Measurements from ENCODE around the gene YTHDC1. TPM values are rescaled to one million over a fixed set of nuclear protein-coding genes. Genes with fewer than 3 reads are reported as not detected.
"Not testable (repeated sequence)": the region's sequence is repeated elsewhere in the genome, so short reads cannot be mapped to it uniquely, and the experiment has no call there.

The YTHDC1 gene
- polyA plus RNA-seq (2013, experiment 1 of 2; ENCODE audit: insufficient read length), result 38.9 TPM
- polyA plus RNA-seq (2013, experiment 2 of 2; ENCODE audit: insufficient read length), result 46.4 TPM

DNA sequence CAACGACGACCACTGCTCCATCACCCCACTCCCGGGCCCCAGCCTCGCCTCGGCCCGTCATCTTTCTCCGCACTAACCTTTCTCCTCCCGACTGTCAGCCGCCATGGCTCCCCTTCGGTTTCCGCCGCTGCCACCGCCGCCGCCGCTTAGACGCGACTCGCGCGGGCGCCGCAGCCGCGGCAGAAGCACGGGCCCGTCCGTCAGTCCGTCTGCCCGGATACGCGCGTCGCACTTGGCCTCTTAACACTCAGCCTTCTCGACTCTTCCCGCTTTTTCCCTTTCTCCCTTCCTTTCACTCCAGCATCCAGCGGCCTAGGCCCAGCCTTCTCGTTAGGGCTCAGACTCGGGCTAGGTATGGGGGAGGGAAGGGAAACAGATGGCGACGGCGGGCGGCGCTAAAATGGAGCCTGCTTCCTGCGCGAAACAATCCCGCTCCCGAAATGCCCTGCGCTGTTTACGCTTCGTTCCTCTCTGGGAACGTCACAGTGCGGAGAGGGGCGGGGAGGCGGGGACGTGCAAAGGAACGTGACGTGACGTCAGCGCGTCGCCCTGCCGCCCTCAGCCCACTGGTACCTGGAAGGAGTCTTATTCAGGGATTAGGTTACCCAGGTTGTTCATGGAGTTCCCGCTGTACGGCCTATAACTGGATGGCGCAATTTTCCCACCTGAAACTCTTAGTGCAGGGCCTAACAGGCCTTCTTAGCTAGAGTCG is at the start of gene YTHDC1:
Gene YTHDC1 (minus strand): TSS at position 442 of the 712 bp plus-strand sequence. CDS start 337 bp downstream, at position 105.
- DNase-seq, result peak; percentile 96

DNA sequence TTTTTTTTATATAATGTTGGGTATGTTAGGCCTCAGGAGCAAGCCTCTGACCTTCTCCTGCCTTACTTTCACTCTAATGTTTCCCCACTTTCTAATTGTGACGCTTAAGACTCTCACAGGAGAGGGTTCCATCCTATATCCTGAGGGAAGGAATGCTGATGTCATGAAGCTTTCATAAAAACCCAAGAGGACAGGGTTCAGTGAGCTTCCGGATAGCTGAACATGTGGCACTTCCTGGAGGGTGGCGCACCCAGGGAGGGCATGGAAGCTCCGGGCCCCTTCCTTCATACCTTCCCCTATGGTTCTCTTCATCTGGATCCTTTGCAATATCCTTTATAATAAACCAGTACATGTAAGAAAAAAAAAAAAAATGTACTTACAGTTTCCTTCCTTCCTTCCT is 49.4 kb upstream of the YTHDC1 start:
- no peak for DNase-seq

DNA sequence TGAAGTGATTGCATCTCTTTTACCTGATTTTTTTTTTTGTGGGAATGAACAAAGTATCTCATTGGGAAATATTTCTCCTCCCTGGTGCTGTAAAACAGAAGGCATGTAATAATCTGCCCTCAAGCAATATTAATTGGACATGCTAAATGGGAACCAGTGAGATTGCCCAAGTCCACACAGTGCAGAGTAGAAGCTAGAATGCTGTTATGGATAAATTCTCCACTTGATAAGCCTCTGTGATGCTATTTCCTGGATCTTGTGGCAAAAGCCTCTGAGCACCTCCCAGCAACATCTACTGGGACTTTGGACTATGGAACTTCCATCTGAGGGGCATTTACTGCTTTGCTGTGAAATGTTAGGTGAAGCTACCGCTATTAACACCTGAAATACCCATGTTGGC is 46.9 kb upstream of the YTHDC1 start:
- DNase-seq, result no peak

DNA sequence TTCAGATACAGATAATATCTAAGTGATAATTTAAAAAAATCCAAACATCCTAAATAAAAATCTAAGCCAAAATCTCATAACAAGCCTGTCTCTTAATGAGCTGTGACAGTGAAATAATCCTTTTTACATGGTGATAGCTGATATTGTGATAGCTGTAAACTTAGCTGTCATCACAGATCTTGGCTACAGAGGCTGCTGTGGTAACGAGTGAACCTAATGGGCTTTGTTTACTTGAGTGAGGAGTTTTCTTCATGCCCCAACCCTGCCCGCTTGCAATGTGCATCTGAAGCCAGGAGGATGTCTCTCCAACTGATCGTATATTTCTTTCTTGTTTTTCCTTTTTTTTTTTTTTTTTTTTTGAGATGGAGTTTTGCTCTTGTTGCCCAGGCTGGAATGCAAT is 41.5 kb upstream of the YTHDC1 start:
- DNase-seq, result no peak

DNA sequence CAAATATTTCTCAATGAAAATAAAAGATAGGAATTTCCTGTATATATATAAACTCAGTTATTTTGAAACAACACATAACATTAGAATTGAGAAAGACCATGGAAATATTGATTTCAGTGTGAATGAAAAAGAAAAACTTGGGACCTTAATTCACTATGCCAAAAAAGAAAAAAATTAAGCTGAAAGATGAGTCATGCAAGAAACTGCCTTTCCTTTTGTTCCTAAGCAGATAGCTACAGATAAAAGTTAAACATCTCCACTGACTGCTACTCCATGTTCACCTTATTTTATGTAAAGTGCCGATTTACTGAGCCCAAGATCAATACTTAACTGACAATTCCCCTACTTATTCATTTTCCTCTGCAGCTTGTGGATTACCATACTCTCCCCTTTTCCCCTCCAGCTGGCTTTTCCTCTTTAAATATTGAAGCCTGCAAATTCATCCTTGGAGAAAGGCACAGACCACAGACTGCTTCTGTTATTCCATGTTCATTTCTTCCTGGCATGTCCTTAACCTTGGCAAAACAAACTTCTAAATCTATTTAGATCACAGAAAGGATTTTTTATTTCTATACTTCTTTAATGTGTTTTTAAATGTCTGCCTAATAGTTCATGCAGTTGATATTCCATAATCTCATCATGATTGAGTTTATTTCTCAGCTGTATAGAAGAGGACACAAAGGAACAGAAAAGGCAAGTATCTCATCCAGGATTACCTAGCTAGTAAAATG is 40.5 kb upstream of the YTHDC1 start:
- no peak for DNase-seq

DNA sequence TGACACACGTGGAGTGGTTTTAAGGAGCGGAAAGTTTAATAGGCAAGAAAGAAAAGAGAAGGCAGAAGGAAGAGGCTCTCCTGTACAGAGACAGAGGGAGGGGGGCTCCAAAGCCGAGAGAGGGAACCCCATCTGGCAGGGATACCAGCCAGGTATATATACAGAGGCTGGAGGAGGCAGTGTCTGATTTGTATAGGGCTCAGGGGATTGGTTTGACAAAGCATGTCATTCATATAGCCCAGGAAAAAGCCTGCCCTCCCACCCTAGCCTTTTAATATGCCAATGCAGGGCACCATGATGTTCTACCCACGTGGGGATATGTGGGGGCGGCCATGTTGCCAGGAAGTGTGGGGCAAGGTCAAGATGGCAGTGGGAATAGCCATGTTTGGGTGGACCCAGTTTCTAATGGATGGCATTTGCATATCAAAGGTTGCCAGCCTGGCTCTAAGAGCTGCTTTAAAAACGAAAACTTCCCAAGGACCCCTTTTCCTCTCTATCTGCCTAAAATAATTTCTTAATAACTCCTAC is 39.6 kb upstream of the YTHDC1 start:
- not testable (repeated sequence) for DNase-seq

DNA sequence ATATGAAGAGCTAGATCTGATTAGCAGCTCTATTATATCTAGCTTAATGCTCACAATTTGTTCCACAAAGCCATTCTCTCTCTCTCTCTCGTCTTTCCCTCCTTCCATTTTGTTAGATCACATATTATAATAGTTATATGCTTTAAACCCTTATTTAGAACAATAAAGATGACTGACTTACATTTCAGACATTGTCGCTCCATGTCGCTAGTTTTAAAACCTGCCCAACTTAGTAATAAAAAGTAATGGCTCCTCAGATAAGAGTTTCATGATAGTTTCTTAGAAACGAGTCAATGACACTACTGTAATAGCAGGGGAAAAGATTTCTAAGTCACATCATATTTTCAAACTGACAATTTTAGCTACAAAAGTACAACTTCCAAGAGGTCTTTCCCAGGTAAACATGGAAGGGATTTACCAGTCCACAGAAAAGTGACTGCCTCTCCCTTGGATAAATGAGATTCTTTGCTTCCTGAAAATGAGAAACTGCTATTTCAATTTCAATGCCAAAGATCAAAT is 38.5 kb upstream of the YTHDC1 start:
- DNase-seq, result no peak

DNA sequence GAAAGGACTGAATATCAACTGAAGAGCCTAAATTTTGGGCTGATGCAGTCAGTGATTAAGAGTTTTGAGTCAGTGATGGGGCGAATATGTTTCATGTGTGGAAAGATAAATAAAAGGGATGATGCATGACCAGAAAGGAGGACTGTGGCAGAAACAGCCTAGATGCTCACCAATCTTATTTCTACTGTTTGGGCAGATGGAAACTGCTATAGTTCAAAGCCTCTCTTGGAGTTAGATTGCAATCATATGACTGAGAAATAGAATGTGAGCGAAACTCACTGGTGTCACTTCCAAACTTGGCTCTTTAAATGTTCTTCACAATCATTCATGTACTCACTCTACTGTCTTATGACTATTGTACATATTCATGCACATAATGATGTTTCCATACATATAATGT is 35.4 kb upstream of the YTHDC1 start:
- no peak for DNase-seq

DNA sequence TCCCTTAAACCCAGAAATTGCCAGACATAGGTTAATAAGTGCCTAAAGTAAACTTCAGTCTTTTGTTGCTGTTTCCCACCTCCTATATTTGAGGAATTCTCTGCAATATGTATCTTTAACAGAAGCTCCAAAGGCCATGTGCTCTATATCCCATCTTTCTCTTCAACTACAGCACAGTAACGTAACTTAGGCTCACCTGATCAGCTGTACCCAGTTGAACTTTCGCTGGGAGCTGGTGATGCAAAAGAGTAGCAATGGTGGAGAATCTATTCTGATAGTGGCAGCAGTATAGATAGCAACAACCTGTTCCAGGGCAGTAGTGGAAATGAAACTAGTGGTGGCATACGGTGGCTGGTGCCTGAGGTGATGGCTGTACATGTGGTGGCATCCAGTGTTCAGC is 33.2 kb upstream of the YTHDC1 start:
- DNase-seq, result no peak

DNA sequence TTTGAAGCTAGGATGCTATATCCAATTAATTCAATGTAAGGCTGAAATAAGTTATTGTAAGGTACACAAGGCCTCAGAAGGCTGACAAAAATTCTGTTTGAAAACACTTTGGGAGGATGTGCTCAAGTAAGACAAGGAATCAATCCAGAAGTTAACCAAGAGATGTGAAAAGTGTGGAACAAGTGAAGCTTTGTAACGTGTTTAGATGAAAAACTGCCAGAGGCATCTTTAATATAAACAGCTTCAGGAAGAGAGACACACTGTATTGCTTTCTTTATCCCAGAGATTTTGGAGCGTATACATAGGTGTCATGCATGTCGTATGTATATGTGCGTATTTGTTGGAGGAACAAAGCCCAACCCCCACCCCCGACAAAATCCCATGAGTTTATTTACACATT is 28.3 kb upstream of the YTHDC1 start:
- no peak for DNase-seq

DNA sequence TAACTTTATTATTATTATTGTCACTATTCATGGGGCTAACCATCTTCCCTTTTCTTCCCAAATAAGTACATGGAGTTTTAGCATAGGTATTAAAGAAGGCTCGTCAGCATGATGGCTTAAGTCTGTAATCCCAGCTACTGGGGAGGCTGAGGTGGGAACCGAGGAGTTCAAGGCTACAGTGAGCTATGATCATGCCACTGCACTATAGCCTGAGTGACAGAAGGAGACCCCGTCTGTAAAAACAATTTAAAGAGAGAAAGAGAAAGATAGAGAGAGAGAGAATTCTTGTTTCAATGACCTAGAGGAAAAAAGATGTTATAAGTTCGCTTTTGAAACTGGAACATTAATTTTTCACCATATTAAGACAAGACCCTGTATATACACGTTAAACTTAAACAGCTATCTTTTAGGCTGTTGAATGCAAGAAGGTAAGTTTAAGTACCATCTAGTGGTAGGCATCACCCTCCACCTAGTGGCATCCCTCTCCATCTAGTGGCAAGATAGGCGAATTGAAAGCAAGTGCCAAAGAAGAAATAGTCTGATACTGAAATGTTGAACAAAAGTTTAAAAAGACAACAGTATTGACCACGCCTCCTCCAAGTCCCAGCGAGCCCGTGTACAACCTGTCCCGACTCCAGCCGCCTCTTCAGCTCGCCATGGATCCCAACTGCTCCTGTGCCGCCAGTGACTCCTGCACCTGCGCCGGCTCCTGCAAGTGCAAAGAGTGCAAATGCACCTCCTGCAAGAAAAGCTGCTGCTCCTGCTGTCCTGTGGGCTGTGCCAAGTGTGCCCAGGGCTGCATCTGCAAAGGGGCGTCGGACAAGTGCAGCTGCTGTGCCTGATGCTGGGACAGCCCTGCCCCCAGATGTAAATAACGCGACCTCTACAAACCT is 26.0 kb upstream of the YTHDC1 start:
- DNase-seq, result peak; percentile 55

DNA sequence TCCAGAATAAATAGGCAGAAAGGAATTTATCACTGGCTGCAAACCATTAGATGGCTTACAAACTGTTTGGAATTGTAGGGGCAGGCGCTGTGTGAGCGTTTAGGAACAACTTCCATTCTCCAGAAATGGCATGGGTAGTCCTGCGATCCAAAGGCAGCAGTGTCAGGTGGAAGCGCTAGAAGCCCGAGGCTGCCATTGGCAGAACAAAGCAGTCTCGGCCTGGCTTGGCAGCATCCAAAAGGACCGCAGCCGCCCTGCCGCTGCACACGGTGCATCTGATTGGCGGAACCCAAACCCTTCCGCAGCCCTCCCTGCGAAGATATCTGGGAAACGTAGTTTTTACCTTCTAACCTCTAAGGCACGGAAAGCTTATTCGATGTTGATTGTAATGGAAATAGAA is 23.6 kb upstream of the YTHDC1 start:
- DNase-seq, result peak; percentile 76

DNA sequence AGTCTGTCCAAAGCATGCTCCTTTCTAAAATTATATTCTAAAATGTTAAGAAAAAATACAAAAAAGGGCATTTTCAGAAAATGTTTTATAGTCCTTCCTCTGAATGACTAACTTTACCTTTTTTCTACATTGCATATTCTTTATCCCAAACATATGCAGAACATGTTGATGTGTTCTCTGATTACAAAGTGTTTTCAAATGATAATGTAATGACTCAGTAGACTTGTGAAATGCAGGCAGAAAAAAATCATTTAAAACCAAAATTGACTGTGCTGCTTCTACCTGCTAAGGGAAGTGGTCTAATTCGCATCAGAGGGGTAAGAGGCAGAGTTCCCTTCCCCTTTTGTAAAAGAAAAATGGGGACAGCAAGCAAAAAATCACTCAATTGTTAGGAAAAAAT is 22.7 kb upstream of the YTHDC1 start:
- DNase-seq, result no peak

DNA sequence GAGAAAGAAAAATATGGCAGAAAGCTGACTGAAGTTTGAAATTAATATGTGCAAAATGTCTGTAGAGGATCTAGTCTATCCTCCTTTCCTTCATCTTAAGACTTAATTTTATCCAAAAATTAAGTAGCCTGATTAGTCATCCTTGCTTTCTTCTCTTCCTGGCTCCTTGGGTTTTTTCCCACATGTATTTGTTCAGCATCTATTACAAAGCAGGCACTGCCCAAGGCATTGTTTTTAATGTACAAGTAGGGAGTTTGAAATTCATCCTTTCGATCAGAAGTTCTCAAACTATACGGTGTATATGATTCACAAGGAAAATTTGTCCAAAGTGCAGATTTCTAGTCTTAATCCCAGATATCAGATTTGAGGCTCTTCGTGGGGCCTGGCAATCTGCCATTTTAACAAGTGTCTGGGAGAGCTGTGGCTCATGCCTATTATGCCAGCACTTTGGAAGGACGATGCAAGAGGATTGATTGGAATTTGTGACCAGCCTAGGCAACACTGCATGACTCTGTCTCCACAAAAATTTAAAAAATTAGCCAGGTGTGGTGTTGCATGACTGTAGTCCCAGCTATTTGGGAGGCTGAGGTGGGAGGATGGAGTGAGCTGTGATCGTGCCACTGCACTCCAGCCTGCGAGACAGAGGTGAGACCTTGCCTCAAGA is 19.4 kb upstream of the YTHDC1 start:
- DNase-seq, result peak; percentile 68

DNA sequence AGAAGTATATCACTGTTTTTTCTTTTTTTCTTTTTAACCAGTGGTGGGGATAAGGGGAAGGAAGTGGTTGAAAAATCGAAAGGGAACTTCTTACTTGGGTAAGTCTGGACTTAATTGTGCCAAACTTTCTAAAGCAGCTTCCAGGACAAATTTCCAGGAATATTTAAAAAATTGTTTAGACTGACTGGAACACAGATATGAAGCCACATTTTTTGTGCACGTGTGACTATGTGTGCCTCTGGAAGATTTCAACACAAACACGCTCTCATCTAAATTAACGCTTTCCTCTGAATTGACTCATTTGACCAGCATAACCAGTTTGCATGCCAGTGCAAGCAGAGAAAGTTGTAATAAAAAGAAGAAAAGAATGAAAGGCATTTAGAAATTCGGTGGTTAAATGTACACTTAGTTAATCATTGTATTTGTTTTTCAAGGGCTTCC is 18.8 kb upstream of the YTHDC1 start:
- DNase-seq, result peak; percentile 86

DNA sequence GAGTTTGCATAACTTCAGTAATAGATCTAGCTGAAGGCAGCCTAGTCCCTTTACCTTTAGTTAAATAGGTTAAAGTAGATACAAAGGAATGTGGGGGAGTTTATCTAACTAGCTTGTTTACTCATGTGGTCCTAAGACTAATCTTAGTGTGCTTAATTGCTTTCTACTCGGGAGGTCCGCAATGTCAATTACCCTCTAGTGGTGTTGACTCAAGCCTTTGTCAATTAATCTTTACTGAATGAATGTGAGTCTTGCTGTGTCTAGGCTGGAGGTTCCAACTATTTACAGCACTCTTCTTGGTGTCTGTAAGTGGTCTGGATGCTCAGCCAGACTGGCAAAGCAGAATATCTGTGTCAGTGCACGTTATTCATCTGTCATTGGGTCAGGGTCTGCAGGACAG is 17.9 kb upstream of the YTHDC1 start:
- no peak for DNase-seq

DNA sequence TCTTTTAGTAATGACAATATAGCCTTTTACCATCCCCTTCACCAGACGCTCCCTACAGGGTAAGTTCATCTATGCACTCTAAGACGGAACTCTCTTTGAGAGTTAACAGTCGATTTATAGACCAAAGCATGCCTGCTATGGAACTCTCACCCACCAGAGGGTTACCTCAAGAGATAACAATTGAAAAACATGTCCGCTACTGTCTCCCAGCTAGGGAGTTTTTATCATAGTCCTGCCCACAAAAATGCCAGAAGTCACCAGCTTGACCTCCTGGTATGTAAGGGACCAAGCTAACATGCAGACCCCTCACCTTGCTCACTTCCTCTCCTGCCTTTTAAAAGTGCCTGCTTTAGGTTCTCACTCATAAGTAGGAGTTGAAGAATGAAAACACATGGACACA is 16.7 kb upstream of the YTHDC1 start:
- DNase-seq, result no peak

DNA sequence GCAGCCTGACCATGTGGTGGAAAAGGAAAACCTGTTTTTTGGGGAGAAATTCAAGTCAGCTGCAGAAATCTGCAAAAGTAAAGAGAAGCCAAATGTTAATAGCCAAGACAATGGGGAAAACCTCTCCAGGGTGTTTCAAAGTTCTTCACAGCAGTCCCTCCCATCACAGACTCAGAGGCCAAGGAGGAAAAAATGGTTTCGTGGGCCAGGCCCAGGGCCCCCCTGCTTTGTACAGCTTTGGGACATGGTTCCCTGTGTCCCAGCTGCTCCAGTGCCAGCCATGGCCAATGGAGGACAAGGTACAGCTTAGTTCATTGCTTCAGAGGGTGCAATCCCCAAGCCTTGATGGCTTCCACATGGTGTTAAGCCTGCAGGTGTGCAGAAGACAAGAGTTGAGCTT is 15.2 kb upstream of the YTHDC1 start:
- no peak for DNase-seq

DNA sequence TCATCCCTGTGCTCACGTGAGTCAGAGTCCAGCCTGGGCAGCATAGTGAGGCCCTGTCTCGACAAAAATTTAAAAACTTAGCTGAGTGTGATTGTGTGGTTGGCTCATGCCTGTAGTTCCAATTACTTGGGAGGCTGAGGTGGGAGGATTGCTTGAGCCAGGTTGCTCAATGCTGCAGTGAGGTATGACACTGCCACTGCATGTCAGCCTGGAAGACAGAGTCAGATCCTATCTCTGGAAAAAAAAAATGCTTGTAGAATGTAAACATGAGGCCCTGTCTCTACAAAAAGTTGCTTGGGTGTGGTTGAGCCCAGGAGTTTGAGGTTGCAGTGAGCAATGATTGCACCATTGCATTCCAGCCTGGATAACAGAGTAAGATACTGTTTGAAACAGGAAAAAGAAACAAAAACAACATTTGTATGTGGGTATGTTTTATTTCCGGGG is 11.3 kb upstream of the YTHDC1 start:
- peak; percentile 19 for DNase-seq

DNA sequence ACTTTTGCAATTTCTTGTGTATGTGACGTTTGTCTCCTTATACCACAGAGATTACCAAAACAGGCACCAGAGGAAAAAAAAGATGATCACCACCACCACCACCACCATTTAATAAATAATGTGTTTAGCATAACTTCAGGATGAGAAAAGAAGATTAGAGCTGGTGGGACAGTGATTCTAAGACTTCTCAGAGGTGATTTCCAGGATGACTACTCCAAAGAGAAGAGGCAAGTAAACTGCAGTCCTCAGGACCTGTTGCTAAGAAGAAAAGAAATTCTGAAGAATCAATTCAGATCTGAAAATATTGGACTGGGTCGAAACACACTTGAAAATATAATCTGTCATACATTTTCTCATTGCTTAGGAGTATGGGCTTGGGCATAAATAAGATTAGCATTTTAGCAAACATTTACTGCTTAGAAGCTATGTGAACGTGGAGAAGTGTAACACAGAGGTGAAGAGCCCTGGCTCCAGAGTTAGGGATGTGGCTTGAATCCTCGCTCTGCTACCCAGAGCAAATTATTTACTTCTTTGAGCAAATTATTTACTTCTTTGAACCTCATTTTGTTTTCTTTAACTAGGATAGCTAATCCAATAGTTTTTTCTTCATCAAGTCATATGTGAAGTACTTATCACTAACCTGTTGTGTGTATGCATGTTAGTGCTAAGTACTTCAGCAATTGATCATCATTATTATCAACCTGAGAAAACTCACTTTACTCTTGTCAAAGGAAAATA is 10.5 kb upstream of the YTHDC1 start:
- DNase-seq, result no peak

DNA sequence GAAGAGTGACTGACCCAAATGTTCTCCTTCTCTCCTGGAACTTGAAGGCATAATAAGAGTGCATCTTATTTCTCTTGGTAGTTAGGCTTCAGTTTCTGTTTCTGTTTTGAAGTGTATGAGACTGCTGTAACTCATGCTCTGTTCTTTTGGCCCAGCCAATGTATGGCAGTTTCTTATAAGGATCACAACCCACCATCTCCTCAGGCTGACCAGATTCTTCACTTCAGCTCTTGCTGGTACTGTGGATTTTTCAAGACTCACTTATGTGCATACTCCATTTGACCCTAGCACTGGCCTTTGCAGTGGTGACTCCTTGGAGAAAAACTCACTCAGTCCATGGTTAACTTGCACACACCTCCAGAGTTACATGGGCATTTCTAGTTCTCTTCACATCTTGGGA is 9.6 kb upstream of the YTHDC1 start:
- no peak for DNase-seq
